ENCODE data around the gene GPALPP1.
"Not testable (repeated sequence)": the region's sequence is repeated elsewhere in the genome, so short reads cannot be mapped to it uniquely, and the experiment has no call there.

Gene GPALPP1

GRCh38 chr13:44989071-44989889 lies at the start of gene GPALPP1, which contains the start of gene NUFIP1:
GPALPP1 (plus strand) TSS chr13:44989538; CDS start chr13:44989655, 117 bp downstream.
NUFIP1 (minus strand) TSS chr13:44989471; CDS start chr13:44989436, 35 bp downstream.
- DNase-seq: peak; percentile 25

- DNase-seq: not testable (repeated sequence)
These were observed 45.9 kb upstream of the GPALPP1 start for GRCh38 chr13:44943411-44943810.

- DNase-seq: no peak
These were observed 38.2 kb upstream of the GPALPP1 start for GRCh38 chr13:44951184-44951583.

GRCh38 chr13:44952671-44953070 lies 36.7 kb upstream of the GPALPP1 start:
- DNase-seq: no peak

GRCh38 chr13:44954224-44954623 lies 35.1 kb upstream of the GPALPP1 start:
- no peak for DNase-seq

GRCh38 chr13:44955406-44955805 lies 33.9 kb upstream of the GPALPP1 start:
- DNase-seq: no peak

- DNase-seq: no peak
These were observed 27.3 kb upstream of the GPALPP1 start for GRCh38 chr13:44961997-44962396.

- DNase-seq: no peak
These were observed 21.5 kb upstream of the GPALPP1 start for GRCh38 chr13:44967704-44968433.

- DNase-seq: no peak
These were observed 20.9 kb upstream of the GPALPP1 start for GRCh38 chr13:44968434-44968815.

GRCh38 chr13:44969551-44970484 lies 19.5 kb upstream of the GPALPP1 start:
- peak; percentile 8 for DNase-seq

- no peak for DNase-seq
These were observed 17.4 kb upstream of the GPALPP1 start for GRCh38 chr13:44971656-44972595.

- peak; percentile 1 for DNase-seq
These were observed 16.3 kb upstream of the GPALPP1 start for GRCh38 chr13:44972956-44973581.

GRCh38 chr13:44974056-44974793 lies 15.1 kb upstream of the GPALPP1 start:
- no peak for DNase-seq

GRCh38 chr13:44976196-44976595 lies 13.1 kb upstream of the GPALPP1 start:
- no peak for DNase-seq

- DNase-seq: no peak
These were observed 12.3 kb upstream of the GPALPP1 start for GRCh38 chr13:44976949-44977583.

- DNase-seq: no peak
These were observed 11.0 kb upstream of the GPALPP1 start for GRCh38 chr13:44978328-44978727.

- DNase-seq: no peak
These were observed 603 bp downstream of the GPALPP1 start for GRCh38 chr13:44989941-44990340.

- no peak for DNase-seq
These were observed 14.1 kb downstream of the GPALPP1 start for GRCh38 chr13:45003417-45003816.

- no peak for DNase-seq
These were observed 14.8 kb downstream of the GPALPP1 start for GRCh38 chr13:45004096-45004495.

GRCh38 chr13:45007225-45007624 lies 17.9 kb downstream of the GPALPP1 start:
- DNase-seq: no peak

All from NCI-H510A treated with DMSO at 0.1 percent for 48 hours (cell line).